HEK293 (cell line): ENCODE measurements around the gene BABAM1.
A peak's percentile ranks its signal among the peaks of the same experiment; 100 is the strongest.

ENCODE experiments used
- CTCF ChIA-PET: fragments of 350-600 bp; formaldehyde crosslinking; extraction: SDS; loops from one replicate; lab custom pipeline; 2021; ENCODE audit warnings: antibody characterized with exemption; lab: Yijun Ruan, JAX
- POLR2A ChIA-PET: fragments of 300-600 bp; formaldehyde crosslinking; extraction: SDS; loops from one replicate; lab custom pipeline; 2020; ENCODE audit warnings: antibody characterized with exemption, inconsistent platforms; lab: Yijun Ruan, JAX
- H3K27ac ChIP-seq: fragments of 200-500 bp; sonication (Bioruptor generic); 2 replicates; pipeline ENCODE4 v1.5.1; 2014; ENCODE audit warnings: low read depth, low read length, control low read depth, inconsistent platforms; ENCODE audit errors: extremely low read depth
- H3K36me3 ChIP-seq, 2 experiments: fragments of 200-500 bp in 1 of 2; sonication (Bioruptor generic) in 1 of 2; 1 replicate in 1 of 2; 2 replicates in 1 of 2; pipeline ENCODE4 v1.5.1; 2014 to 2017; ENCODE audit warnings: inconsistent platforms in 2 of 2, low read length in 2 of 2; ENCODE audit not compliant: control insufficient read depth in 2 of 2, insufficient read depth in 1 of 2
- H3K4me1 ChIP-seq: fragments of 200-500 bp; sonication (Bioruptor generic); 2 replicates; pipeline ENCODE4 v1.5.1; 2014; ENCODE audit warnings: mild to moderate bottlenecking, low read length, inconsistent platforms; ENCODE audit not compliant: control insufficient read depth, insufficient read depth
- H3K4me3 ChIP-seq: 2 replicates; pipeline ENCODE4 v1.5.1; 2011; ENCODE audit warnings: low read depth, mild to moderate bottlenecking, control low read depth, low read length, moderate library complexity
- H3K9me3 ChIP-seq: fragments of 200-500 bp; sonication (Bioruptor generic); 2 replicates; pipeline ENCODE4 v1.5.1; 2014; ENCODE audit warnings: low read depth, low read length, inconsistent platforms; ENCODE audit not compliant: control insufficient read depth, insufficient read depth
- BCL11A ChIP-seq: fragments of 450-650 bp; formaldehyde crosslinking; IDR thresholded peaks from 2 replicates; pipeline ENCODE4 v1.5.1; 2016; ENCODE audit warnings: low read depth, missing biosample characterization, missing genetic modification characterization
- GLIS2 ChIP-seq: fragments of 450-650 bp; formaldehyde crosslinking; IDR thresholded peaks from 2 replicates; pipeline ENCODE4 v1.5.1; 2016; ENCODE audit warnings: missing biosample characterization, missing genetic modification characterization
- KLF7 ChIP-seq: fragments of 450-650 bp; formaldehyde crosslinking; IDR thresholded peaks from 2 replicates; pipeline ENCODE4 v1.5.1; 2016; ENCODE audit warnings: missing biosample characterization, missing genetic modification characterization, borderline replicate concordance
- KLF9 ChIP-seq: fragments of 450-650 bp; formaldehyde crosslinking; IDR thresholded peaks from 2 replicates; pipeline ENCODE4 v1.5.1; 2016; ENCODE audit warnings: missing biosample characterization, missing genetic modification characterization, low read depth
- ZFP3 ChIP-seq: fragments of 450-650 bp; formaldehyde crosslinking; IDR thresholded peaks from 2 replicates; pipeline ENCODE4 v1.5.1; 2016; ENCODE audit warnings: low read depth, missing biosample characterization, missing genetic modification characterization
- ZFP41 ChIP-seq: fragments of 450-650 bp; formaldehyde crosslinking; IDR thresholded peaks from 2 replicates; pipeline ENCODE4 v1.5.1; 2016; ENCODE audit warnings: missing biosample characterization, missing genetic modification characterization, borderline replicate concordance
- ZNF10 ChIP-seq: fragments of 450-650 bp; formaldehyde crosslinking; IDR thresholded peaks from 2 replicates; pipeline ENCODE4 v1.5.1; 2017; ENCODE audit warnings: missing biosample characterization, missing genetic modification characterization
- ZNF16 ChIP-seq: fragments of 450-650 bp; formaldehyde crosslinking; IDR thresholded peaks from 2 replicates; pipeline ENCODE4 v1.5.1; 2016; ENCODE audit warnings: low read depth, missing biosample characterization, missing genetic modification characterization
- ZNF274 ChIP-seq, 2 experiments: fragments of 200-500 bp in 1 of 2; fragments of 450-650 bp in 1 of 2; sonication (Bioruptor generic) in 1 of 2; formaldehyde crosslinking in 1 of 2; IDR thresholded peaks; 2 replicates each; pipeline versions ENCODE4 v1.5.1 to v1.6.1; 2014 to 2016; ENCODE audit warnings: borderline replicate concordance in 1 of 2, inconsistent platforms in 1 of 2, low read length in 1 of 2, missing biosample characterization in 1 of 2, missing genetic modification characterization in 1 of 2
- ZNF473 ChIP-seq: fragments of 450-650 bp; formaldehyde crosslinking; IDR thresholded peaks from 2 replicates; pipeline ENCODE4 v1.5.1; 2017; ENCODE audit warnings: missing biosample characterization, missing genetic modification characterization
- ZNF701 ChIP-seq: fragments of 450-650 bp; formaldehyde crosslinking; IDR thresholded peaks from 2 replicates; pipeline ENCODE4 v1.5.1; 2016; ENCODE audit warnings: missing biosample characterization, missing genetic modification characterization
- TF ChIP-seq, protein P1 (sequence below): fragments of 450-650 bp; formaldehyde crosslinking; IDR thresholded peaks from 2 replicates; pipeline ENCODE4 v1.5.1; 2016; ENCODE audit warnings: missing biosample characterization, missing genetic modification characterization, borderline replicate concordance
- TF ChIP-seq, protein P2 (sequence below): fragments of 450-650 bp; formaldehyde crosslinking; IDR thresholded peaks from 2 replicates; pipeline ENCODE4 v1.5.1; 2016; ENCODE audit warnings: missing biosample characterization, missing genetic modification characterization
- TF ChIP-seq, protein P3 (sequence below): fragments of 450-650 bp; formaldehyde crosslinking; optimal IDR thresholded peaks from 2 replicates; pipeline ENCODE3; 2016; ENCODE audit warnings: missing biosample characterization, mild to moderate bottlenecking, missing genetic modification characterization
- TF ChIP-seq, protein P4 (sequence below): fragments of 450-650 bp; formaldehyde crosslinking; IDR thresholded peaks from 2 replicates; pipeline ENCODE4 v1.5.1; 2016; ENCODE audit warnings: missing biosample characterization, missing genetic modification characterization

The BABAM1 gene

DNA sequence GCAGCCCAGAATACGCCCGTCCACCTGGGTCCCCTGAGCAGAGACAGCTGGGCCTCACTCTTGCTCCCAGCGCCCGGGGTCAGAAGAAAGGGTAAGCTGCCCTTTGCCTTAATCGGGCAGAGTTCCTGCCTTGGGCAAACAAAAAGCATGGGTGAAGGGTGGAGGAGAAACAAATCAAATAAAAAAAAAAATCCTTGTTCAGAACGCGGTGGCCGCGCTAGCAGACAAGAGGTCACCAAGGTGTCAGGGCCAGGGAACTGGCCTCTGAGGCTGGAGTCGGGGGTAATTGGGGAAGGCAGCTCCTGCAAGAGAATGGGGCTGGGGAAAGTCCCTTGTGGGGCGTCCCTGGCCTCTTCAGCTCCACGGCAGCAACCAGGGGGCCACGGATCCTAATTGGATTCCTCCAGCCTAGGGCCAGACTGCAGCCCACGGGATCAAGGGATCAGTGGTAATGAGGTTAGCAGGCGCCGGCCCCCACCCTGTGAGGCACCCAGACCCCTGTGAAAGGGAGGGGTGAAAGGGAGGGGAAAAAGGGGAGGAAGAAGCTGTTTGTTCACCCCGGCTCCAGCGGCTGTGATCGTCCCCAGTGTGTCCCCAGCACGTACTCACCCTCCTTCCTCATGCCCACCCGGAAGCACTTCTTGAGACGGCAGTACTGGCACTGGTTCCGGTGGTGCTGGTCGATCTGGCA is 27.0 kb upstream of the BABAM1 start:
- peaks cover 4% of the 10 kb centered on the region for H3K4me1 ChIP-seq
- ChIA-PET CTCF (interaction anchor here (0.6 to 1.2 kb wide), 3 partner anchors 20 to 138 kb away, joined by 3 to 7 read pairs (median 3); no protein-coding TSS in a partner anchor), POLR2A (interaction anchor here (1.6 to 6.8 kb wide), 2 partner anchors 14 to 25 kb away, joined by 6 to 29 read pairs; partner anchors contain the start of genes OCEL1 and USE1)
- no peak overlapping the region for H3K27ac ChIP-seq
- H3K36me3 ChIP-seq = peaks cover 0 to 29% of the 10 kb centered on the region in 2 experiments; a peak in 2 of 3 replicates
- no peak overlapping the region for H3K4me3 ChIP-seq
- H3K9me3 ChIP-seq = no peaks in the 10 kb centered on the region
- TF ChIP-seq, protein P1, sequence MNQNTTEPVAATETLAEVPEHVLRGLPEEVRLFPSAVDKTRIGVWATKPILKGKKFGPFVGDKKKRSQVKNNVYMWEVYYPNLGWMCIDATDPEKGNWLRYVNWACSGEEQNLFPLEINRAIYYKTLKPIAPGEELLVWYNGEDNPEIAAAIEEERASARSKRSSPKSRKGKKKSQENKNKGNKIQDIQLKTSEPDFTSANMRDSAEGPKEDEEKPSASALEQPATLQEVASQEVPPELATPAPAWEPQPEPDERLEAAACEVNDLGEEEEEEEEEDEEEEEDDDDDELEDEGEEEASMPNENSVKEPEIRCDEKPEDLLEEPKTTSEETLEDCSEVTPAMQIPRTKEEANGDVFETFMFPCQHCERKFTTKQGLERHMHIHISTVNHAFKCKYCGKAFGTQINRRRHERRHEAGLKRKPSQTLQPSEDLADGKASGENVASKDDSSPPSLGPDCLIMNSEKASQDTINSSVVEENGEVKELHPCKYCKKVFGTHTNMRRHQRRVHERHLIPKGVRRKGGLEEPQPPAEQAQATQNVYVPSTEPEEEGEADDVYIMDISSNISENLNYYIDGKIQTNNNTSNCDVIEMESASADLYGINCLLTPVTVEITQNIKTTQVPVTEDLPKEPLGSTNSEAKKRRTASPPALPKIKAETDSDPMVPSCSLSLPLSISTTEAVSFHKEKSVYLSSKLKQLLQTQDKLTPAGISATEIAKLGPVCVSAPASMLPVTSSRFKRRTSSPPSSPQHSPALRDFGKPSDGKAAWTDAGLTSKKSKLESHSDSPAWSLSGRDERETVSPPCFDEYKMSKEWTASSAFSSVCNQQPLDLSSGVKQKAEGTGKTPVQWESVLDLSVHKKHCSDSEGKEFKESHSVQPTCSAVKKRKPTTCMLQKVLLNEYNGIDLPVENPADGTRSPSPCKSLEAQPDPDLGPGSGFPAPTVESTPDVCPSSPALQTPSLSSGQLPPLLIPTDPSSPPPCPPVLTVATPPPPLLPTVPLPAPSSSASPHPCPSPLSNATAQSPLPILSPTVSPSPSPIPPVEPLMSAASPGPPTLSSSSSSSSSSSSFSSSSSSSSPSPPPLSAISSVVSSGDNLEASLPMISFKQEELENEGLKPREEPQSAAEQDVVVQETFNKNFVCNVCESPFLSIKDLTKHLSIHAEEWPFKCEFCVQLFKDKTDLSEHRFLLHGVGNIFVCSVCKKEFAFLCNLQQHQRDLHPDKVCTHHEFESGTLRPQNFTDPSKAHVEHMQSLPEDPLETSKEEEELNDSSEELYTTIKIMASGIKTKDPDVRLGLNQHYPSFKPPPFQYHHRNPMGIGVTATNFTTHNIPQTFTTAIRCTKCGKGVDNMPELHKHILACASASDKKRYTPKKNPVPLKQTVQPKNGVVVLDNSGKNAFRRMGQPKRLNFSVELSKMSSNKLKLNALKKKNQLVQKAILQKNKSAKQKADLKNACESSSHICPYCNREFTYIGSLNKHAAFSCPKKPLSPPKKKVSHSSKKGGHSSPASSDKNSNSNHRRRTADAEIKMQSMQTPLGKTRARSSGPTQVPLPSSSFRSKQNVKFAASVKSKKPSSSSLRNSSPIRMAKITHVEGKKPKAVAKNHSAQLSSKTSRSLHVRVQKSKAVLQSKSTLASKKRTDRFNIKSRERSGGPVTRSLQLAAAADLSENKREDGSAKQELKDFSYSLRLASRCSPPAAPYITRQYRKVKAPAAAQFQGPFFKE (tag by site-specific recombination) = no peak
- peak; percentile 67; the same call in 1 of the 2 replicates for TF ChIP-seq ZNF10 (tag by site-specific recombination)

DNA sequence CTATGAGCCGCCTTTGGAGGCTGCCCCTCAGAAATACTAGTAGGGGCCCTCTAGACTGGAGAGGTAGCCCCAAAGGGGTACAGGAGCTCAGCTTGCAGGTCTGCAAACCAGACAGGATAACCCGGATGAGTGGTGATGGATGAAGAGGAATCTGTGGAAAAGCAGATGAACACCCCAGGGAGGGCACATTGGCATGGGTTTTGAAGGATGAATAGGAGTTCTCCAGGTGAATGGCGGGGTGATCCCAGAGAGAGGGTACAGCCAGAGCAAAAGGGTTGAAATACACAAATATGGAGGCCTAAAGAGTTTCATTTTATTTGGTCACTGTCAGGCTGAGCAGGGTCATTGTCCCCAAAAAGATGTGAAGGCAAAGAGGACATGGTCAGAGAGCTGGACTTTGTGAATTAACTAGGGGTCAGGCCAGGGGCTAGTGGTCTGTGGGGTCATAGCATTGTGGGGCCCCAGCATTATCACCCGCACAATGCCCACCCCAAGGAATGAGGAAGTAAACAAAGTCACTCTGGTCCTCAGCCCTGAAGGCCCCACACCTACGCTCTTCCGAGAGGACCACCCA is 26.3 kb upstream of the BABAM1 start:
- Histone ChIP-seq H3K4me1 (peaks cover 4% of the 10 kb centered on the region), H3K4me3 (no peak overlapping the region), H3K9me3 (no peaks in the 10 kb centered on the region), H3K36me3 (peaks cover 0 to 29% of the 10 kb centered on the region in 2 experiments; a peak in 2 of 3 replicates), H3K27ac (no peak overlapping the region)
- CTCF ChIA-PET = interaction anchor here (0.6 to 1.2 kb wide), 2 partner anchors 20 to 44 kb away, joined by 3 to 7 read pairs; no protein-coding TSS in a partner anchor
- POLR2A ChIA-PET = interaction anchor here (1.6 to 6.8 kb wide), 2 partner anchors 14 to 25 kb away, joined by 6 to 29 read pairs; partner anchors contain the start of genes OCEL1 and USE1
- no peak for TF ChIP-seq KLF9
- TF ChIP-seq KLF7 (tag by site-specific recombination) = no peak
- peak; percentile 99 for TF ChIP-seq ZFP3

DNA sequence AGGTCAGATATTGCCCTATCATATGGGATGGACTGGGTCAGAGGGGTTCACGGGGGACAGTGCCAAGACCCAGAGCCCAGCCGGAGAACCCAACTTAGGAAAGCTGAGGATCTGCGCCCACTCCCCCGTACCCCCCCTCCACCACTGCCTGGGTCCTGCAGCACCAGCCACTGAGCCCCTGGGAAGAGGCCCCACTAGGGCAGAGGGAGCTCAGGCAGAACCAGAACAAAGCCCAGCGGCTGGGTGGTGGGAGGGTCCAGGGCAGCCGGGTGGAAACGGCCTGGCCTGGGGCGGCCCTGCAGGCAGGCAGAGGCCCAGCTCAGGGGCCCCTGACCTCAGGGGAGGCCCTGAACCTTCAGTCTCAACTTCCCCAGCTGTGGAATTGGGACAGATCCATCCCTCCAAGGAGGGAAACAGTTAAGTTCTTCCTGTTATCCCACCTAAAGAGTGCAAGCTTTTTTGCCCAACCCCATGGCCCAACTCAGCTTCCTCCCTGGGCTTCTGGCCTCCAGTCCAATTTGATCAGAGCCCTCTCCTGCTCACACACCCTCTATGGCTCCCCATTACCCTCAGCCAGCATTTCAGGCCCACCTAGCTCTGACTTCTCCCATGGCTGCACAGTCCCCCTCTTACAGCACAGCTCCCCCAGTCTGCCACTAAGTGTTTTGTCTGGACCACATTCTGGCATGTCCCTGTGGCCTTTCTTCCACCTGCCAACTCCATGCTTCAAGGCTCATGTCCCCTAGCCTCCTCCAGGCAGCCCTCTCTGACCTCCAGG is 24.6 kb upstream of the BABAM1 start:
- peaks cover 5% of the 10 kb centered on the region for H3K4me1 ChIP-seq
- POLR2A ChIA-PET = interaction anchor here (0.6 to 6.8 kb wide), 5 partner anchors 16 to 38 kb away, joined by 5 to 29 read pairs (median 7); partner anchors contain the start of genes BABAM1, OCEL1 and USE1
- CTCF ChIA-PET = interaction anchor here (0.7 to 1.6 kb wide), 4 partner anchors 18 to 190 kb away, joined by 3 to 4 read pairs (median 4); partner anchors contain the start of gene USE1
- no peaks in the 10 kb centered on the region for H3K9me3 ChIP-seq
- peaks cover 0 to 27% of the 10 kb centered on the region in 2 experiments; a peak in 2 of 3 replicates for H3K36me3 ChIP-seq
- no peak overlapping the region for H3K4me3 ChIP-seq
- H3K27ac ChIP-seq = no peak overlapping the region
- no peak for TF ChIP-seq ZFP41 (tag by site-specific recombination)
- TF ChIP-seq GLIS2 (tag by site-specific recombination) = peak; percentile 52; the same call in 1 of the 2 replicates
- TF ChIP-seq ZNF701 (tag by site-specific recombination) = no peak
- peak; percentile 99 for TF ChIP-seq ZNF16
- TF ChIP-seq ZNF473 (tag by site-specific recombination) = no peak
- TF ChIP-seq, protein P2, sequence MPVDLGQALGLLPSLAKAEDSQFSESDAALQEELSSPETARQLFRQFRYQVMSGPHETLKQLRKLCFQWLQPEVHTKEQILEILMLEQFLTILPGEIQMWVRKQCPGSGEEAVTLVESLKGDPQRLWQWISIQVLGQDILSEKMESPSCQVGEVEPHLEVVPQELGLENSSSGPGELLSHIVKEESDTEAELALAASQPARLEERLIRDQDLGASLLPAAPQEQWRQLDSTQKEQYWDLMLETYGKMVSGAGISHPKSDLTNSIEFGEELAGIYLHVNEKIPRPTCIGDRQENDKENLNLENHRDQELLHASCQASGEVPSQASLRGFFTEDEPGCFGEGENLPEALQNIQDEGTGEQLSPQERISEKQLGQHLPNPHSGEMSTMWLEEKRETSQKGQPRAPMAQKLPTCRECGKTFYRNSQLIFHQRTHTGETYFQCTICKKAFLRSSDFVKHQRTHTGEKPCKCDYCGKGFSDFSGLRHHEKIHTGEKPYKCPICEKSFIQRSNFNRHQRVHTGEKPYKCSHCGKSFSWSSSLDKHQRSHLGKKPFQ (tag by site-specific recombination) = no peak
- TF ChIP-seq BCL11A (tag by site-specific recombination) = peak; percentile 58; the same call in 1 of the 2 replicates
- TF ChIP-seq, protein P3, sequence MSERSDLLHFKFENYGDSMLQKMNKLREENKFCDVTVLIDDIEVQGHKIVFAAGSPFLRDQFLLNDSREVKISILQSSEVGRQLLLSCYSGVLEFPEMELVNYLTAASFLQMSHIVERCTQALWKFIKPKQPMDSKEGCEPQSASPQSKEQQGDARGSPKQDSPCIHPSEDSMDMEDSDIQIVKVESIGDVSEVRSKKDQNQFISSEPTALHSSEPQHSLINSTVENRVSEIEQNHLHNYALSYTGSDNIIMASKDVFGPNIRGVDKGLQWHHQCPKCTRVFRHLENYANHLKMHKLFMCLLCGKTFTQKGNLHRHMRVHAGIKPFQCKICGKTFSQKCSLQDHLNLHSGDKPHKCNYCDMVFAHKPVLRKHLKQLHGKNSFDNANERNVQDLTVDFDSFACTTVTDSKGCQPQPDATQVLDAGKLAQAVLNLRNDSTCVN (tag by site-specific recombination) = no peak
- TF ChIP-seq, protein P4, sequence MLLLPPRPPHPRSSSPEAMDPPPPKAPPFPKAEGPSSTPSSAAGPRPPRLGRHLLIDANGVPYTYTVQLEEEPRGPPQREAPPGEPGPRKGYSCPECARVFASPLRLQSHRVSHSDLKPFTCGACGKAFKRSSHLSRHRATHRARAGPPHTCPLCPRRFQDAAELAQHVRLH (tag by site-specific recombination) = peak; percentile 70; the same call in 1 of the 2 replicates
- TF ChIP-seq ZNF274 (IDR thresholded peaks at IDR 0.05; ENCODE audit: low read length) = no peak
- TF ChIP-seq ZNF274 (tag by site-specific recombination; IDR thresholded peaks at IDR 0.05; ENCODE audit: borderline replicate concordance) = no peak
